Uterus (tissue), 2 donors: Measurements from ENCODE around the gene TUBB1.

Source experiments
- POLR2A ChIP-seq, 2 donors: fragments of 450-650 bp; IDR thresholded peaks; one replicate each; pipeline ENCODE4 v1.6.1; 2016; ENCODE audit warnings: antibody characterized with exemption in 2 of 2, mild to moderate bottlenecking in 1 of 2, moderate library complexity in 1 of 2
- TF ChIP-seq, protein P1 (sequence below), 4 experiments: fragments of 200-600 bp in 2 of 4; fragments of 450-650 bp in 2 of 4; sonication (generic) in 2 of 4; IDR thresholded peaks; one replicate each; pipeline ENCODE4 v1.5.1; 2016 to 2019; ENCODE audit warnings: antibody characterized with exemption in 4 of 4, mild to moderate bottlenecking in 2 of 4, moderate library complexity in 1 of 4

DNA sequence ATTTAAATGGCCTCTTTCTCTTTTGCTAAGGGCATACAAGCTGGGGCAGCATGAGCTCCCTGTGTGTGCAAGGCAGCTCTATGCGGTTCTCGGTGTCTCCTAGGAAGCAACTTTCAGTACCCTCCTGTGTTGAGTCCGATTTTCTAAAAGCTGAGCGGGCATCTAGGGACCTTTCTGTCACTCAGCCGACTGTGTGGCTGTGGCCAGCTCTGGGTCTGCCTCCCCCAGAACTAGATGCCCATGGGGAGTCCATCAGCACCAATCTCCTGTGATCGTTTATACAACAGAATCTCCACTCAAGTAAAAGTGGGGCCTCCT, 30.7 kb upstream of the TUBB1 start:
- no peak for TF ChIP-seq POLR2A (IDR thresholded peaks at IDR 0.05)
- TF ChIP-seq, protein P1, sequence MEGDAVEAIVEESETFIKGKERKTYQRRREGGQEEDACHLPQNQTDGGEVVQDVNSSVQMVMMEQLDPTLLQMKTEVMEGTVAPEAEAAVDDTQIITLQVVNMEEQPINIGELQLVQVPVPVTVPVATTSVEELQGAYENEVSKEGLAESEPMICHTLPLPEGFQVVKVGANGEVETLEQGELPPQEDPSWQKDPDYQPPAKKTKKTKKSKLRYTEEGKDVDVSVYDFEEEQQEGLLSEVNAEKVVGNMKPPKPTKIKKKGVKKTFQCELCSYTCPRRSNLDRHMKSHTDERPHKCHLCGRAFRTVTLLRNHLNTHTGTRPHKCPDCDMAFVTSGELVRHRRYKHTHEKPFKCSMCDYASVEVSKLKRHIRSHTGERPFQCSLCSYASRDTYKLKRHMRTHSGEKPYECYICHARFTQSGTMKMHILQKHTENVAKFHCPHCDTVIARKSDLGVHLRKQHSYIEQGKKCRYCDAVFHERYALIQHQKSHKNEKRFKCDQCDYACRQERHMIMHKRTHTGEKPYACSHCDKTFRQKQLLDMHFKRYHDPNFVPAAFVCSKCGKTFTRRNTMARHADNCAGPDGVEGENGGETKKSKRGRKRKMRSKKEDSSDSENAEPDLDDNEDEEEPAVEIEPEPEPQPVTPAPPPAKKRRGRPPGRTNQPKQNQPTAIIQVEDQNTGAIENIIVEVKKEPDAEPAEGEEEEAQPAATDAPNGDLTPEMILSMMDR (IDR thresholded peaks at IDR 0.05) = no peak
